A549 (cell line): ENCODE data around the gene CACNA1I. TPM values are rescaled to one million over a fixed set of nuclear protein-coding genes. Genes with fewer than 3 reads are reported as not detected.

ENCODE experiments used
- ATAC-seq, 2 experiments: fragments of 200-7000 bp in 1 of 2; fragments of >200 bp in 1 of 2; cut with Nextera tagmentation in 1 of 2; cut with Tn5 transposase in 1 of 2; 3 replicates each; pipeline versions ENCODE4 v1.8.0 to v1.9.1; 2018 to 2020; ENCODE audit warnings: mild to moderate bottlenecking in 1 of 2, moderate library complexity in 1 of 2
- CTCF ChIA-PET: fragments of 300-600 bp; sonication (Branson Sonifier 250); formaldehyde crosslinking; extraction: SDS; loops from one replicate; lab custom pipeline; 2021; ENCODE audit warnings: antibody characterized with exemption, inconsistent platforms; lab: Yijun Ruan, JAX
- POLR2A ChIA-PET: fragments of 350-600 bp; formaldehyde crosslinking; extraction: SDS; loops from one replicate; lab custom pipeline; 2021; ENCODE audit warnings: antibody characterized with exemption, inconsistent platforms; lab: Yijun Ruan, JAX
- DNase-seq, 2 experiments: peaks; one replicate each; pipeline versions ENCODE4 v3.0.0 to v3.0.0-alpha.2; 2011 to 2016; ENCODE audit warnings: low read depth in 1 of 2, low spot score in 1 of 2
- FAIRE-seq: peaks from 2 replicates; lab custom pipeline; 2011; peaks lifted over from hg19 to GRCh38; lab: Jason Lieb, UNC
- H3K27ac ChIP-seq, 2 experiments: fragments of >200 bp; sonication (Bioruptor Twin); formaldehyde crosslinking; 3 replicates each; pipeline ENCODE4 v1.5.1; 2016 to 2017
- H3K4me1 ChIP-seq: fragments of >200 bp; sonication (Bioruptor Twin); formaldehyde crosslinking; 3 replicates; pipeline ENCODE4 v1.6.1; 2016
- H3K4me2 ChIP-seq: fragments of >200 bp; sonication (Bioruptor Twin); formaldehyde crosslinking; 3 replicates; pipeline ENCODE4 v1.6.1; 2016
- H3K4me3 ChIP-seq: fragments of >200 bp; sonication (Bioruptor Twin); formaldehyde crosslinking; 3 replicates; pipeline ENCODE4 v1.5.1; 2016
- H3K9me3 ChIP-seq: fragments of >200 bp; sonication (Bioruptor Twin); formaldehyde crosslinking; 3 replicates; pipeline ENCODE4 v1.6.1; 2016
- BCL3 ChIP-seq: fragments of >200 bp; sonication (Bioruptor Twin); formaldehyde crosslinking; IDR thresholded peaks from 3 replicates; pipeline ENCODE4 v1.6.1; 2016
- CEBPB ChIP-seq, 2 experiments: fragments of >200 bp in 1 of 2; sonication (Bioruptor Twin) in 1 of 2; formaldehyde crosslinking in 1 of 2; IDR thresholded peaks; 2 replicates each; pipeline ENCODE4 v1.6.1; 2012 to 2016
- E2F6 ChIP-seq: IDR thresholded peaks from 2 replicates; pipeline ENCODE4 v1.6.1; 2012; ENCODE audit warnings: low read depth, borderline replicate concordance
- ELK1 ChIP-seq: fragments of 150-350 bp; IDR thresholded peaks from 2 replicates; pipeline ENCODE4 v1.6.1; 2014; ENCODE audit warnings: low read depth, mild to moderate bottlenecking, low read length
- HES2 ChIP-seq: fragments of >200 bp; sonication (Bioruptor Twin); formaldehyde crosslinking; IDR thresholded peaks from 2 replicates; pipeline ENCODE4 v1.6.1; 2016
- HEYL ChIP-seq: fragments of 250-450 bp; sonication (Bioruptor Pico); IDR thresholded peaks from 2 replicates; pipeline ENCODE4 v1.8.0; 2021; ENCODE audit warnings: mild to moderate bottlenecking, moderate library complexity
- JUN ChIP-seq, 2 experiments: fragments of >200 bp; sonication (Bioruptor Twin); formaldehyde crosslinking; IDR thresholded peaks; 2 replicates in 1 of 2; 3 replicates in 1 of 2; pipeline ENCODE4 v1.6.1; 2016 to 2017
- MAFK ChIP-seq: fragments of 450-650 bp; IDR thresholded peaks from 2 replicates; pipeline ENCODE4 v1.6.1; 2014; ENCODE audit not compliant: partially characterized antibody
- MAZ ChIP-seq: fragments of 150-350 bp; IDR thresholded peaks from 2 replicates; pipeline ENCODE4 v1.6.1; 2014; ENCODE audit warnings: antibody characterized with exemption, low read depth, low read length, borderline replicate concordance
- PBX3 ChIP-seq: IDR thresholded peaks from 2 replicates; pipeline ENCODE4 v1.6.1; 2012
- RARB ChIP-seq: fragments of 250-450 bp; sonication (Bioruptor Pico); IDR thresholded peaks from 2 replicates; pipeline ENCODE4 v1.8.0; 2021; ENCODE audit warnings: mild to moderate bottlenecking, moderate library complexity
- RFX5 ChIP-seq: fragments of 450-650 bp; IDR thresholded peaks from 2 replicates; pipeline ENCODE4 v1.7.1; 2014; ENCODE audit warnings: antibody characterized with exemption, mild to moderate bottlenecking, moderate library complexity
- TP53 ChIP-seq: fragments of 250-450 bp; sonication (Bioruptor Pico); IDR thresholded peaks from 2 replicates; pipeline ENCODE4 v1.5.0; 2021; ENCODE audit warnings: mild to moderate bottlenecking, moderate library complexity
- USF2 ChIP-seq: fragments of 450-650 bp; IDR thresholded peaks from 2 replicates; pipeline ENCODE4 v1.6.1; 2014; ENCODE audit warnings: antibody characterized with exemption
- WGBS: methylation state at CpG from one replicate; pipeline ENCODE4 v1.1.6; 2017; ENCODE audit errors: missing lambda C conversion rate; 5-methylcytosine and 5-hydroxymethylcytosine counted together
- polyA plus RNA-seq, 4 experiments: library from polyadenylated mRNA; depleted of rRNA in 3 of 4; stranded (reverse); fragments of >200 nt; fragmentation: RNase III in 1 of 4; extraction: RNeasy Plus Mini Kit Qiagen cat#74134 plus additional on column Dnase treatment in 1 of 4; gene quantifications; 2 replicates in 3 of 4; 3 replicates in 1 of 4; pipeline ENCODE4 v1.2.3, GENCODE V29; 2011 to 2017

Gene CACNA1I
- polyA plus RNA-seq, 2 of the 4 experiments (the other 2 are of a cell fraction): 0.03 to 0.13 TPM

GRCh38 chr22:39601180-39601535 is 30.6 kb downstream of the CACNA1I start (continued):
- no peak for TF ChIP-seq BCL3
- no peak for TF ChIP-seq CEBPB (IDR thresholded peaks at IDR 0.05)
- no peak for TF ChIP-seq RARB (CRISPR knock-in tag)

GRCh38 chr22:39603345-39603744 is 32.8 kb downstream of the CACNA1I start:
- Histone ChIP-seq H3K4me3 (no peak overlapping the region), H3K9me3 (peaks cover 9% of the 10 kb centered on the region; the same call in 1 of the 3 replicates), H3K4me2 (no peak overlapping the region), H3K4me1 (peaks cover 10% of the 10 kb centered on the region; the same call in 2 of the 3 replicates), H3K27ac (no peak overlapping the region)
- DNase-seq (no peak), FAIRE-seq (no peak), ATAC-seq (no peak)
- WGBS: 27% methylated on average over 3 of the region's 3 CpGs
- ChIA-PET CTCF (no interaction called here), POLR2A (no interaction called here)
- TF ChIP-seq HEYL (CRISPR knock-in tag) (no peak), MAZ (no peak), MAFK (no peak), PBX3 (no peak), JUN (IDR thresholded peaks at IDR 0.05) (no peak), RFX5 (no peak), HES2 (no peak)

GRCh38 chr22:39610246-39610645 is 39.7 kb downstream of the CACNA1I start:
- peaks cover 10% of the 10 kb centered on the region; the same call in 2 of the 3 replicates for H3K4me1 ChIP-seq
- no peaks in the 10 kb centered on the region for H3K9me3 ChIP-seq
- no peak overlapping the region for H3K27ac ChIP-seq
- H3K4me2 ChIP-seq: no peak overlapping the region
- ATAC-seq: no peak
- POLR2A ChIA-PET: no interaction called here
- no peak overlapping the region for H3K4me3 ChIP-seq
- CTCF ChIA-PET: interaction anchor here (0.9 to 1.4 kb wide), 3 partner anchors 34 to 415 kb away, joined by 3 to 4 read pairs (median 3); no protein-coding TSS in a partner anchor
- DNase-seq: no peak
- FAIRE-seq: no peak
- 44% methylated on average over 8 of the region's 8 CpGs for WGBS
- TF ChIP-seq E2F6 (no peak), ELK1 (no peak), RARB (CRISPR knock-in tag) (no peak)

- 51% methylated on average over 6 of the region's 7 CpGs for WGBS
- Histone ChIP-seq H3K27ac (no peak overlapping the region), H3K9me3 (no peaks in the 10 kb centered on the region), H3K4me2 (no peak overlapping the region), H3K4me1 (peaks cover 10% of the 10 kb centered on the region; the same call in 2 of the 3 replicates), H3K4me3 (no peak overlapping the region)
- ATAC-seq (0 out of 6 replicates have a peak, but pooled peaks of 1 of the 2 experiments have one; percentile 21), FAIRE-seq (no peak), DNase-seq (no peak)
- ChIA-PET CTCF (interaction anchor here (0.9 to 1.4 kb wide), 3 partner anchors 34 to 414 kb away, joined by 3 to 4 read pairs (median 3); no protein-coding TSS in a partner anchor), POLR2A (no interaction called here)
- TF ChIP-seq TP53 (CRISPR knock-in tag): no peak
- peak; percentile 34; the same call in 1 of the 2 replicates for TF ChIP-seq USF2
Observed at GRCh38 chr22:39610766-39611165, 40.2 kb downstream of the CACNA1I start.
